Neural cell (in vitro differentiated cells): Measurements from ENCODE around the gene NTN3. TPM values are rescaled to one million over a fixed set of nuclear protein-coding genes. Genes with fewer than 3 reads are reported as not detected.

Source experiments
- H2AFZ ChIP-seq: fragments of 200-600, 300-800 bp; sonication (generic), shearing (Covaris generic); 2 replicates; pipeline ENCODE4 v1.6.0; 2014; ENCODE audit warnings: low read depth, mild to moderate bottlenecking, antibody characterized with exemption, low read length, moderate library complexity
- H3F3A ChIP-seq: fragments of 200-600 bp; shearing (Covaris generic); 2 replicates; pipeline ENCODE4 v1.6.1; 2016; ENCODE audit warnings: mild to moderate bottlenecking, moderate library complexity, mixed read lengths, antibody characterized with exemption, low read length; ENCODE audit not compliant: insufficient read depth, poor library complexity, severe bottlenecking
- H3K27ac ChIP-seq: fragments of 200-600, 300-800 bp; sonication (generic), shearing (Covaris generic); 2 replicates; pipeline ENCODE4 v1.5.1; 2014; ENCODE audit warnings: mild to moderate bottlenecking, low read length, moderate library complexity
- H3K27me3 ChIP-seq: fragments of 300-800, 200-600 bp; sonication (generic), shearing (Covaris generic); 2 replicates; pipeline ENCODE4 v1.6.0; 2014; ENCODE audit warnings: mild to moderate bottlenecking, low read depth, low read length, moderate library complexity; ENCODE audit not compliant: insufficient read depth
- H3K36me3 ChIP-seq: fragments of 300-800, 200-600 bp; sonication (generic), shearing (Covaris generic); 2 replicates; pipeline ENCODE4 v1.5.1; 2014; ENCODE audit warnings: mild to moderate bottlenecking, antibody characterized with exemption, low read length, moderate library complexity; ENCODE audit not compliant: insufficient read depth
- H3K4me2 ChIP-seq: fragments of 300-800, 200-600 bp; sonication (generic), shearing (Covaris generic); 2 replicates; pipeline ENCODE4 v1.6.0; 2014; ENCODE audit warnings: mild to moderate bottlenecking, low read length
- H3K4me3 ChIP-seq: fragments of 300-800, 200-600 bp; sonication (generic), shearing (Covaris generic); 2 replicates; pipeline ENCODE4 v1.5.1; 2014; ENCODE audit warnings: mild to moderate bottlenecking, low read length, moderate library complexity
- H3K79me2 ChIP-seq: fragments of 200-600 bp; shearing (Covaris generic); replicated peaks from 2 replicates; pipeline ENCODE4 v1.6.0; 2014; ENCODE audit warnings: mild to moderate bottlenecking, low read length, moderate library complexity; ENCODE audit not compliant: insufficient read depth
- H3K9ac ChIP-seq: fragments of 300-800, 200-600 bp; sonication (generic), shearing (Covaris generic); 2 replicates; pipeline ENCODE4 v1.6.1; 2016; ENCODE audit warnings: mild to moderate bottlenecking, low read length, mixed read lengths
- H3K9me2 ChIP-seq: fragments of 200-600 bp; shearing (Covaris generic); 2 replicates; pipeline ENCODE4 v1.6.1; 2016; ENCODE audit warnings: mild to moderate bottlenecking, low read length, mixed read lengths; ENCODE audit not compliant: insufficient read depth
- H3K9me3 ChIP-seq: fragments of 200-600, 300-800 bp; sonication (generic), shearing (Covaris generic); 2 replicates; pipeline ENCODE4 v1.6.1; 2016; ENCODE audit warnings: mild to moderate bottlenecking, mixed run types, low read length, moderate library complexity, mixed read lengths
- H4K20me1 ChIP-seq: fragments of 200-600 bp; shearing (Covaris generic); 2 replicates; pipeline ENCODE4 v1.6.1; 2016; ENCODE audit warnings: mild to moderate bottlenecking, mixed run types; ENCODE audit not compliant: insufficient read depth
- EP300 ChIP-seq: fragments of 450-650 bp; conservative IDR thresholded peaks from 2 replicates; pipeline ENCODE4 v1.6.1; 2014; ENCODE audit warnings: antibody characterized with exemption, mild to moderate bottlenecking, moderate library complexity; ENCODE audit not compliant: poor library complexity, severe bottlenecking
- EZH2 ChIP-seq: fragments of 200-600, 300-800 bp; shearing (Covaris generic), sonication (generic); IDR thresholded peaks from 2 replicates; pipeline ENCODE4 v1.6.1; 2014; ENCODE audit warnings: antibody characterized with exemption, low read length, borderline replicate concordance, mild to moderate bottlenecking; ENCODE audit not compliant: insufficient read depth, poor library complexity, severe bottlenecking
- MXI1 ChIP-seq: fragments of 450-650 bp; conservative IDR thresholded peaks from 2 replicates; pipeline ENCODE4 v1.6.1; 2014; ENCODE audit warnings: antibody characterized with exemption, mild to moderate bottlenecking; ENCODE audit not compliant: poor library complexity, severe bottlenecking
- POLR2AphosphoS5 ChIP-seq: IDR thresholded peaks from 2 replicates; pipeline ENCODE4 v1.6.1; 2012
- RAD21 ChIP-seq: fragments of 450-650 bp; conservative IDR thresholded peaks from 2 replicates; pipeline ENCODE4 v1.6.1; 2014; ENCODE audit warnings: antibody characterized with exemption, mild to moderate bottlenecking, moderate library complexity
- SMC3 ChIP-seq: fragments of 450-650 bp; conservative IDR thresholded peaks from 2 replicates; pipeline ENCODE4 v1.6.1; 2014; ENCODE audit warnings: antibody characterized with exemption, mild to moderate bottlenecking, moderate library complexity; ENCODE audit not compliant: poor library complexity
- TAF1 ChIP-seq: IDR thresholded peaks from 2 replicates; pipeline ENCODE4 v1.6.1; 2012; ENCODE audit warnings: low read depth
- polyA plus RNA-seq: library from polyadenylated mRNA; depleted of rRNA; stranded (reverse); fragments of >200 nt; gene quantifications from 2 replicates; pipeline ENCODE4 v1.2.3, GENCODE V29; 2014
- TF ChIP-seq, protein P1 (sequence below): fragments of 450-650 bp; IDR thresholded peaks from 2 replicates; pipeline ENCODE4 v1.5.1; 2014; ENCODE audit warnings: antibody characterized with exemption, mild to moderate bottlenecking, moderate library complexity; ENCODE audit not compliant: poor library complexity, severe bottlenecking
- TF ChIP-seq, protein P2 (sequence below): IDR thresholded peaks from 2 replicates; pipeline ENCODE4 v1.6.1; 2012; ENCODE audit warnings: borderline replicate concordance

The NTN3 gene
- polyA plus RNA-seq, 1 donor from 2014 or later: 1.2 TPM

DNA sequence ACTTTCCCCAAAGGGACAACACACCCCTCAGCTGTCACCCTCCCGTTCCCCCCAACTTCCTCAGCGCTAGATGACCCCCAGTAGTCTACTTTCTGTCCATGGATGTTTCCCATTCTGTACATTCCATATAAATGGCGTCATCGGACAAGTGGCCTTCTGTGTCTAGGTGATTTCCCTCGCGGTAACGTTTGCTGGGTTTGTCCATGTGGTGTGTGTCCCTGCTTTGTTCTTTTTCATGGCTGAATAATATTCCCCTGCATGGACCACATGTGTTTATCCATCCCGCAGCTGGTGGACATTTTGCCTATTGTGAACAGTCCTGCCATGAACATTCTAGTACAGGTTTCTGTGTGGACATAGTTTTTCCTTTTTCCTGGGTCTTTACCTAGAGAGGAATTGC is 18.4 kb upstream of the NTN3 start:
- no peak overlapping the region for H3K9ac ChIP-seq
- H3K79me2 ChIP-seq: no peaks in the 10 kb centered on the region
- H3K9me3 ChIP-seq: no peaks in the 10 kb centered on the region
- no peaks in the 10 kb centered on the region for H4K20me1 ChIP-seq
- H3K36me3 ChIP-seq: no peaks in the 10 kb centered on the region
- no peaks in the 10 kb centered on the region for H3K27me3 ChIP-seq
- no peak overlapping the region for H3K27ac ChIP-seq
- no peak overlapping the region for H2AFZ ChIP-seq
- no peak overlapping the region for H3K4me2 ChIP-seq
- no peak overlapping the region for H3K4me3 ChIP-seq
- TF ChIP-seq TAF1: no peak
- TF ChIP-seq EZH2: no peak
- no peak for TF ChIP-seq POLR2AphosphoS5
- no peak for TF ChIP-seq EP300
- TF ChIP-seq, protein P1, sequence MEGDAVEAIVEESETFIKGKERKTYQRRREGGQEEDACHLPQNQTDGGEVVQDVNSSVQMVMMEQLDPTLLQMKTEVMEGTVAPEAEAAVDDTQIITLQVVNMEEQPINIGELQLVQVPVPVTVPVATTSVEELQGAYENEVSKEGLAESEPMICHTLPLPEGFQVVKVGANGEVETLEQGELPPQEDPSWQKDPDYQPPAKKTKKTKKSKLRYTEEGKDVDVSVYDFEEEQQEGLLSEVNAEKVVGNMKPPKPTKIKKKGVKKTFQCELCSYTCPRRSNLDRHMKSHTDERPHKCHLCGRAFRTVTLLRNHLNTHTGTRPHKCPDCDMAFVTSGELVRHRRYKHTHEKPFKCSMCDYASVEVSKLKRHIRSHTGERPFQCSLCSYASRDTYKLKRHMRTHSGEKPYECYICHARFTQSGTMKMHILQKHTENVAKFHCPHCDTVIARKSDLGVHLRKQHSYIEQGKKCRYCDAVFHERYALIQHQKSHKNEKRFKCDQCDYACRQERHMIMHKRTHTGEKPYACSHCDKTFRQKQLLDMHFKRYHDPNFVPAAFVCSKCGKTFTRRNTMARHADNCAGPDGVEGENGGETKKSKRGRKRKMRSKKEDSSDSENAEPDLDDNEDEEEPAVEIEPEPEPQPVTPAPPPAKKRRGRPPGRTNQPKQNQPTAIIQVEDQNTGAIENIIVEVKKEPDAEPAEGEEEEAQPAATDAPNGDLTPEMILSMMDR: no peak
- TF ChIP-seq, protein P2, sequence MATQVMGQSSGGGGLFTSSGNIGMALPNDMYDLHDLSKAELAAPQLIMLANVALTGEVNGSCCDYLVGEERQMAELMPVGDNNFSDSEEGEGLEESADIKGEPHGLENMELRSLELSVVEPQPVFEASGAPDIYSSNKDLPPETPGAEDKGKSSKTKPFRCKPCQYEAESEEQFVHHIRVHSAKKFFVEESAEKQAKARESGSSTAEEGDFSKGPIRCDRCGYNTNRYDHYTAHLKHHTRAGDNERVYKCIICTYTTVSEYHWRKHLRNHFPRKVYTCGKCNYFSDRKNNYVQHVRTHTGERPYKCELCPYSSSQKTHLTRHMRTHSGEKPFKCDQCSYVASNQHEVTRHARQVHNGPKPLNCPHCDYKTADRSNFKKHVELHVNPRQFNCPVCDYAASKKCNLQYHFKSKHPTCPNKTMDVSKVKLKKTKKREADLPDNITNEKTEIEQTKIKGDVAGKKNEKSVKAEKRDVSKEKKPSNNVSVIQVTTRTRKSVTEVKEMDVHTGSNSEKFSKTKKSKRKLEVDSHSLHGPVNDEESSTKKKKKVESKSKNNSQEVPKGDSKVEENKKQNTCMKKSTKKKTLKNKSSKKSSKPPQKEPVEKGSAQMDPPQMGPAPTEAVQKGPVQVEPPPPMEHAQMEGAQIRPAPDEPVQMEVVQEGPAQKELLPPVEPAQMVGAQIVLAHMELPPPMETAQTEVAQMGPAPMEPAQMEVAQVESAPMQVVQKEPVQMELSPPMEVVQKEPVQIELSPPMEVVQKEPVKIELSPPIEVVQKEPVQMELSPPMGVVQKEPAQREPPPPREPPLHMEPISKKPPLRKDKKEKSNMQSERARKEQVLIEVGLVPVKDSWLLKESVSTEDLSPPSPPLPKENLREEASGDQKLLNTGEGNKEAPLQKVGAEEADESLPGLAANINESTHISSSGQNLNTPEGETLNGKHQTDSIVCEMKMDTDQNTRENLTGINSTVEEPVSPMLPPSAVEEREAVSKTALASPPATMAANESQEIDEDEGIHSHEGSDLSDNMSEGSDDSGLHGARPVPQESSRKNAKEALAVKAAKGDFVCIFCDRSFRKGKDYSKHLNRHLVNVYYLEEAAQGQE: no peak
- TF ChIP-seq MXI1: no peak
- TF ChIP-seq RAD21: no peak
- TF ChIP-seq SMC3: no peak
- H3K9me2 ChIP-seq: no peaks in the 10 kb centered on the region
- H3F3A ChIP-seq: no peaks in the 10 kb centered on the region

DNA sequence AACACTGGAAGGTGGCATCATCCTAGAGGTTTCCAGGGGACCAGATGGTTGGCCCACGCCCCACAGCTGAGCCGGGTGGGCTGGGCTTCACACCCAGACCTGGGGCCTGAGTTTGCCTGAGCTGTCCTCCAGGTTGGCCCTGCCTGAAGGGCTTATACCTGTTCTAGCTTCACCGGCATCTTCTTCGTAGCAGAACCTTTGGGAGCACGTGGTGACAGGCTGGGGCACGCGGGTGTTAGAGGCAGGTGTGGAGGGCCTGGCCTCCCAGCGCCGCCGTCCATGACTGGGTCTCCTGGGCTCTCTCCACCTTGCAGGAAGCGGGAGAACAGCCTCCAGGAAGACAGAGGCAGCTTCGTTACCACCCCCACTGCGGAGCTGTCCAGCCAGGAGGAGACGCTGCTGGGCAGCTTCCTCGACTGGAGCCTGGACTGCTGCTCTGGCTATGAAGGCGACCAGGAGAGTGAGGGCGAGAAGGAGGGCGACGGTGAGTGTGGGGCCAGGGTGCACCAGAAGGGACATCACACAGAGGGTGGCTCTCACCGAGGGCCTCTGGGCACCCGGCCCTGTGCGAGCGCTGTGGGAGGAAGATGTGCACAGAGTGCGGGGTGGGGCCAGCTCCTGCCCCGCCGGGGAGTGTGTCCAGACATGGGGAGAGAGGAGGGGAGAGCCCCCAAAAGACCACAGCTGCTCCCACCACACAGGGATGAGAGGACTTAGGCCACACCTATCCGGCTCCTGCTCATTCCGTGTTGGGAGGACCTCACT is 15.8 kb upstream of the NTN3 start:
- no peaks in the 10 kb centered on the region for H3K9me2 ChIP-seq
- no peaks in the 10 kb centered on the region for H3K27me3 ChIP-seq
- H3K9me3 ChIP-seq: no peaks in the 10 kb centered on the region
- H3K4me2 ChIP-seq: no peak overlapping the region
- no peak overlapping the region for H3K4me3 ChIP-seq
- no peaks in the 10 kb centered on the region for H3K36me3 ChIP-seq
- no peak overlapping the region for H3K27ac ChIP-seq
- H3K79me2 ChIP-seq: no peaks in the 10 kb centered on the region
- no peaks in the 10 kb centered on the region for H4K20me1 ChIP-seq
- H3K9ac ChIP-seq: no peak overlapping the region
- TF ChIP-seq, protein P2: no peak
- no peak for TF ChIP-seq TAF1
- TF ChIP-seq POLR2AphosphoS5: no peak
- TF ChIP-seq RAD21: no peak
- TF ChIP-seq, protein P1: no peak
- TF ChIP-seq EP300: no peak
- TF ChIP-seq SMC3: no peak
- no peak for TF ChIP-seq MXI1
- no peak for TF ChIP-seq EZH2
- no peak overlapping the region for H2AFZ ChIP-seq
- H3F3A ChIP-seq: no peaks in the 10 kb centered on the region
